Ovary (tissue), 9 donors: ENCODE results near the gene ROBO4. TPM values are rescaled to one million over a fixed set of nuclear protein-coding genes. Genes with fewer than 3 reads are reported as not detected.
A peak's percentile ranks its signal among the peaks of the same experiment; 100 is the strongest.

Experiments
- DNase-seq, 5 donors: peaks; one replicate each; pipeline ENCODE4 v3.0.0-alpha.2; 2019 to 2020
- H3K27ac ChIP-seq, 2 donors: fragments of 200-600 bp; one replicate each; pipeline versions ENCODE4 v1.5.1 to v1.8.0; 2019 to 2022
- H3K27me3 ChIP-seq: fragments of 200-600 bp; one replicate; pipeline ENCODE4 v1.8.0; 2022
- H3K36me3 ChIP-seq: fragments of 200-600 bp; sonication (generic); one replicate; pipeline ENCODE4 v1.5.1; 2019
- H3K4me1 ChIP-seq: one replicate; pipeline ENCODE4 v1.8.1; 2013; ENCODE audit warnings: mild to moderate bottlenecking, moderate library complexity; ENCODE audit not compliant: insufficient read depth
- H3K4me3 ChIP-seq: fragments of 200-600 bp; sonication (generic); one replicate; pipeline ENCODE4 v1.5.1; 2017
- H3K9me3 ChIP-seq, 2 donors: fragments of 200-600 bp in 1 of 2; sonication (generic) in 1 of 2; one replicate each; pipeline versions ENCODE4 v1.5.1 to v1.8.1; 2013 to 2019; ENCODE audit warnings: mild to moderate bottlenecking in 1 of 2, moderate library complexity in 1 of 2
- EP300 ChIP-seq: sonication (generic); formaldehyde crosslinking; IDR thresholded peaks from one replicate; pipeline ENCODE4 v1.6.1; 2017; ENCODE audit warnings: antibody characterized with exemption
- POLR2A ChIP-seq: fragments of 450-650 bp; IDR thresholded peaks from one replicate; pipeline ENCODE4 v1.6.1; 2017; ENCODE audit warnings: antibody characterized with exemption, mild to moderate bottlenecking, moderate library complexity
- WGBS, 3 donors: extraction: QIAGEN DNeasy Blood & Tissue Kit in 1 of 3; methylation state at CpG; one replicate each; pipeline versions ENCODE4 v1.1.5 to v1.1.7; 2013 to 2017; 5-methylcytosine and 5-hydroxymethylcytosine counted together
- intact Hi-C, 4 donors: fragments of 100-400 bp; cut with DNase I; formaldehyde crosslinking; loops; one replicate each; pipeline versions ENCODE4 v1.11.0 to v1.15.1; 2022 to 2023
- polyA plus RNA-seq, 2 donors: library from polyadenylated mRNA; stranded (reverse); fragments of 200-250 nt in 1 of 2; fragments of 350-450 nt in 1 of 2; fragmentation: Illumina TruSeq in 1 of 2; extraction: RNeasy Lipid Tissue Mini Kit (QIAGEN cat#74804) in 1 of 2; gene quantifications; one replicate each; pipeline ENCODE4 v1.2.3, GENCODE V29; 2013 to 2014
- total RNA-seq, 7 donors: library from RNA; depleted of rRNA in 2 of 7; stranded (reverse); fragments of >200 nt in 2 of 7; fragmentation: NEBNext Ultra II Directional in 3 of 7; extraction: Animal tissue kit (Norgen Biotek cat#: 25700) in 3 of 7; gene quantifications; one replicate each; pipeline versions ENCODE4 v1.1.0 to v1.2.4, GENCODE V29; 2016 to 2023
- TF ChIP-seq, protein P1 (sequence below), 3 donors: fragments of 450-650 bp in 2 of 3; fragments of 200-600 bp in 1 of 3; IDR thresholded peaks; one replicate each; pipeline versions ENCODE4 v1.5.1 to v1.8.0; 2016 to 2022; ENCODE audit warnings: antibody characterized with exemption in 3 of 3, mild to moderate bottlenecking in 1 of 3
- donor health status: DM: no; HTN: no; CAD: no; lungs with moderate emphysema.
- donor health status: DM: no; HTN: no; CAD: no.
- donor health status: Bipolar disorder and iron deficiency.
- donor health status: DM: yes; HTN: yes; CAD: no.
- donor health status: DM: no; HTN: no; CAD: no.
- donor health status: DM: yes; HTN: yes; CAD: no.

Gene ROBO4
- total and polyA plus RNA-seq, 9 donors, result 5.9 to 22.0 (median 10.0) TPM

- H3K36me3 ChIP-seq, result no peaks in the 10 kb centered on the region
- H3K4me3 ChIP-seq, result no peak overlapping the region
- intact Hi-C loops, result no loop called here
- TF ChIP-seq, protein P1, sequence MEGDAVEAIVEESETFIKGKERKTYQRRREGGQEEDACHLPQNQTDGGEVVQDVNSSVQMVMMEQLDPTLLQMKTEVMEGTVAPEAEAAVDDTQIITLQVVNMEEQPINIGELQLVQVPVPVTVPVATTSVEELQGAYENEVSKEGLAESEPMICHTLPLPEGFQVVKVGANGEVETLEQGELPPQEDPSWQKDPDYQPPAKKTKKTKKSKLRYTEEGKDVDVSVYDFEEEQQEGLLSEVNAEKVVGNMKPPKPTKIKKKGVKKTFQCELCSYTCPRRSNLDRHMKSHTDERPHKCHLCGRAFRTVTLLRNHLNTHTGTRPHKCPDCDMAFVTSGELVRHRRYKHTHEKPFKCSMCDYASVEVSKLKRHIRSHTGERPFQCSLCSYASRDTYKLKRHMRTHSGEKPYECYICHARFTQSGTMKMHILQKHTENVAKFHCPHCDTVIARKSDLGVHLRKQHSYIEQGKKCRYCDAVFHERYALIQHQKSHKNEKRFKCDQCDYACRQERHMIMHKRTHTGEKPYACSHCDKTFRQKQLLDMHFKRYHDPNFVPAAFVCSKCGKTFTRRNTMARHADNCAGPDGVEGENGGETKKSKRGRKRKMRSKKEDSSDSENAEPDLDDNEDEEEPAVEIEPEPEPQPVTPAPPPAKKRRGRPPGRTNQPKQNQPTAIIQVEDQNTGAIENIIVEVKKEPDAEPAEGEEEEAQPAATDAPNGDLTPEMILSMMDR (IDR thresholded peaks at IDR 0.05), result no peak
- TF ChIP-seq POLR2A, result no peak
- no peak for TF ChIP-seq EP300
- no peaks in the 10 kb centered on the region for H3K9me3 ChIP-seq
- DNase-seq, result peak in 2 of 5 donors; percentile 19 to 24
- no peak overlapping the region for H3K27ac ChIP-seq
- H3K4me1 ChIP-seq, result peaks cover 18% of the 10 kb centered on the region
- 54 to 65% (median 61%) methylated on average over 12 of the region's 12 CpGs for WGBS, 3 donors
- no peaks in the 10 kb centered on the region for H3K27me3 ChIP-seq
Measured at GRCh38 chr11:124891373-124891861, 6.2 kb downstream of the ROBO4 start.

GRCh38 chr11:124890683-124891372 lies 6.8 kb downstream of the ROBO4 start:
- Histone ChIP-seq H3K4me1 (peaks cover 18% of the 10 kb centered on the region), H3K27me3 (no peaks in the 10 kb centered on the region), H3K4me3 (no peak overlapping the region), H3K27ac (no peak overlapping the region), H3K9me3 (no peaks in the 10 kb centered on the region), H3K36me3 (no peaks in the 10 kb centered on the region)
- no peak for DNase-seq
- intact Hi-C loops, result no loop called here
- TF ChIP-seq, protein P1 (IDR thresholded peaks at IDR 0.05), result no peak
- WGBS, 3 donors, result 67 to 79% (median 71%) methylated on average over 9 of the region's 9 CpGs

GRCh38 chr11:124890151-124890550 lies 7.5 kb downstream of the ROBO4 start:
- H3K27me3 ChIP-seq, result no peaks in the 10 kb centered on the region
- WGBS, 3 donors, result 88 to 98% (median 97%) methylated on average over 2 of the region's 2 CpGs
- H3K4me1 ChIP-seq, result peaks cover 19% of the 10 kb centered on the region

DNA sequence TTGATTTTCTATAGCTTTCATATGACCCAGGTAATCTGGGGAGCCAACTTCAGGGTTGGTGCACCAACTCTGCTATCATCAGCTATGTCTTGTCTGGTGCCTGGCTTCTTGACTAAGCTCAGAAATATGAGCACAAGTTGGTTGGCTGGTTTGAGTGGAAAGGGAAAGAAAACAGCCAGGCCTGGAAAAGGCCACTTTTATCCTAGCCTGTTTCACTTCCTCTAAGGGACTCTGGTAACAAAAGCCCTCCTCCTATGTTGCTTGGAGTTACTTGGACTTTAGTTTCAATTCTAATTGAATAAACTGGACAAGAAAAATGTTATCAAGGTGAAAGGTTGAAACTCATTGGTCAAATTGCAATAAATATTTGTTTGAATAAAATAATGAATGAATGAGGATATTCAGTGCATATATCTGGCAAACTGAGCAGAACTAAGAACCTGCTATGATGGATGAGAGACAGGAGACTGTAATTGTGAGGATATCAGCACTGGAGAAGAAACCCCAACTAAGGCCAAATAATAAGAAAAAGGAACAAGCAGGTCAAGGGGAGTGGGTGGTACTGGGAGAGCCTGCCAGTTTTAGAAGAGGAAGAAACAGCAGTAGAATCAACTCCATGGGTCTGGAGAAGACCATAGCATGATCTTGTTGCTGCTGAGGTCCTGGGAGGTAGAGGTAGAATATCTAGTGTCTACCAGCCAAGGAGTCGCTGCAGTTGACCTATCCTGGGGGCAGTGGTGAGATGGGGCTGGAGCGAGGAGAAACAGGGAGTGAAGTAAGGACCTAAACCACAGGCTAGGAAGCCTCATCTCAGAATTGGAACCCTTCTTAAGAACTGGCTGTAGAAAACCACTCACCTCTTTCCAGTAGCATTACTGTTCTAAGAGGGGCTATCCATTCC lies 8.2 kb downstream of the ROBO4 start:
- no peak for DNase-seq
- intact Hi-C loops, result no loop called here
- Histone ChIP-seq H3K4me3 (no peak overlapping the region), H3K36me3 (no peaks in the 10 kb centered on the region), H3K4me1 (peaks cover 18% of the 10 kb centered on the region), H3K9me3 (no peaks in the 10 kb centered on the region), H3K27ac (no peak overlapping the region), H3K27me3 (no peaks in the 10 kb centered on the region)
- TF ChIP-seq EP300 (no peak), POLR2A (no peak)
- TF ChIP-seq, protein P1 (IDR thresholded peaks at IDR 0.05), result no peak
- 89 to 95% (median 94%) methylated on average over 2 of the region's 2 CpGs for WGBS, 3 donors

More at GRCh38 chr11:124890151-124890550, 7.5 kb downstream of the ROBO4 start:
- Histone ChIP-seq H3K36me3 (no peaks in the 10 kb centered on the region), H3K27ac (no peak overlapping the region), H3K9me3 (no peaks in the 10 kb centered on the region), H3K4me3 (no peak overlapping the region)
- TF ChIP-seq, protein P1 (IDR thresholded peaks at IDR 0.05), result no peak
- TF ChIP-seq POLR2A (no peak), EP300 (no peak)
- intact Hi-C loops, result no loop called here
- no peak for DNase-seq
